H9 (cell line): ENCODE data around the gene PVR. TPM values are rescaled to one million over a fixed set of nuclear protein-coding genes. Genes with fewer than 3 reads are reported as not detected.

Experiments used
- DNase-seq: peaks from one replicate; pipeline ENCODE4 v3.0.0-alpha.2; 2017
- H2AFZ ChIP-seq: one replicate; pipeline ENCODE4 v1.6.1; 2013; ENCODE audit warnings: mild to moderate bottlenecking, low read length, control low read depth, moderate library complexity
- H2AK5ac ChIP-seq: 2 replicates; pipeline ENCODE4 v1.6.1; 2013; ENCODE audit warnings: low read length, control low read depth, mixed read lengths; ENCODE audit not compliant: insufficient read length
- H2BK120ac ChIP-seq: one replicate; pipeline ENCODE4 v1.6.1; 2013; ENCODE audit warnings: low read depth, mild to moderate bottlenecking, low read length, control low read depth, inconsistent platforms; ENCODE audit not compliant: poor library complexity, severe bottlenecking
- H2BK12ac ChIP-seq: 2 replicates; pipeline ENCODE4 v1.6.1; 2013; ENCODE audit warnings: low read length, control low read depth, mixed read lengths, low read depth; ENCODE audit not compliant: insufficient read length
- H2BK15ac ChIP-seq: 2 replicates; pipeline ENCODE4 v1.6.1; 2013; ENCODE audit warnings: low read depth, low read length, control low read depth
- H2BK20ac ChIP-seq: one replicate; pipeline ENCODE4 v1.6.1; 2013; ENCODE audit warnings: low read depth, mild to moderate bottlenecking, low read length, control low read depth, inconsistent platforms; ENCODE audit not compliant: poor library complexity, severe bottlenecking
- H2BK5ac ChIP-seq: 2 replicates; pipeline ENCODE4 v1.6.1; 2013; ENCODE audit warnings: low read length, control low read depth, mixed read lengths; ENCODE audit not compliant: insufficient read length
- H3K14ac ChIP-seq: 2 replicates; pipeline ENCODE4 v1.6.1; 2013; ENCODE audit warnings: low read length, control low read depth; ENCODE audit not compliant: insufficient read depth
- H3K18ac ChIP-seq: 2 replicates; pipeline ENCODE4 v1.6.1; 2013; ENCODE audit warnings: low read depth, mild to moderate bottlenecking, mixed read lengths, low read length, control low read depth; ENCODE audit not compliant: insufficient read length
- H3K23ac ChIP-seq: 2 replicates; pipeline ENCODE4 v1.6.1; 2013; ENCODE audit warnings: low read length, control low read depth, mixed read lengths, low read depth; ENCODE audit not compliant: insufficient read length
- H3K23me2 ChIP-seq: 2 replicates; pipeline ENCODE4 v1.6.1; 2013; ENCODE audit warnings: low read depth, mild to moderate bottlenecking, mixed read lengths, low read length, control low read depth; ENCODE audit not compliant: insufficient read length, poor library complexity, severe bottlenecking
- H3K27ac ChIP-seq: 2 replicates; pipeline ENCODE4 v1.5.1; 2013; ENCODE audit warnings: low read length, control low read depth, mixed read lengths, low read depth; ENCODE audit not compliant: insufficient read length
- H3K27me3 ChIP-seq: 2 replicates; pipeline ENCODE4 v1.6.1; 2013; ENCODE audit warnings: low read length, control low read depth, inconsistent platforms; ENCODE audit not compliant: insufficient read depth
- H3K4ac ChIP-seq: 2 replicates; pipeline ENCODE4 v1.6.1; 2013; ENCODE audit warnings: low read depth, mild to moderate bottlenecking, control low read depth, inconsistent platforms, low read length, moderate library complexity
- H3K4me1 ChIP-seq: 2 replicates; pipeline ENCODE4 v1.6.1; 2013; ENCODE audit warnings: low read length, control low read depth, inconsistent platforms; ENCODE audit not compliant: insufficient read depth
- H3K4me2 ChIP-seq: 2 replicates; pipeline ENCODE4 v1.6.1; 2013; ENCODE audit warnings: low read length, control low read depth, mixed read lengths; ENCODE audit not compliant: insufficient read length, insufficient read depth
- H3K56ac ChIP-seq: 2 replicates; pipeline ENCODE4 v1.6.1; 2013; ENCODE audit warnings: low read depth, mild to moderate bottlenecking, mixed read lengths, low read length, control low read depth; ENCODE audit not compliant: insufficient read length
- H3K79me1 ChIP-seq: 2 replicates; pipeline ENCODE4 v1.6.1; 2013; ENCODE audit warnings: low read depth, mild to moderate bottlenecking, moderate library complexity, low read length, control low read depth, inconsistent platforms; ENCODE audit not compliant: insufficient read depth, poor library complexity, severe bottlenecking
- H3K79me2 ChIP-seq: 2 replicates; pipeline ENCODE4 v1.6.1; 2013; ENCODE audit warnings: low read length, control low read depth, inconsistent platforms; ENCODE audit not compliant: insufficient read depth
- H3K9ac ChIP-seq: 2 replicates; pipeline ENCODE4 v1.6.1; 2013; ENCODE audit warnings: low read length, control low read depth, mixed read lengths; ENCODE audit not compliant: insufficient read length; ENCODE audit errors: extremely low read depth
- H3K9me3 ChIP-seq: one replicate; pipeline ENCODE4 v1.6.1; 2013; ENCODE audit warnings: low read depth, low read length, inconsistent platforms; ENCODE audit not compliant: control insufficient read depth
- H3T11ph ChIP-seq: one replicate; pipeline ENCODE4 v1.6.1; 2013; ENCODE audit warnings: mild to moderate bottlenecking, low read length, control low read depth, inconsistent platforms
- H4K20me1 ChIP-seq: one replicate; pipeline ENCODE4 v1.6.1; 2013; ENCODE audit not compliant: control insufficient read depth, insufficient read length, insufficient read depth
- H4K5ac ChIP-seq: 2 replicates; pipeline ENCODE4 v1.6.1; 2013; ENCODE audit warnings: low read depth, mild to moderate bottlenecking, mixed read lengths, low read length, control low read depth; ENCODE audit not compliant: insufficient read length
- H4K8ac ChIP-seq: replicated peaks from 2 replicates; pipeline ENCODE4 v1.6.1; 2013; ENCODE audit warnings: low read length, control low read depth, mixed read lengths, low read depth; ENCODE audit not compliant: insufficient read length
- H4K91ac ChIP-seq: 2 replicates; pipeline ENCODE4 v1.6.1; 2013; ENCODE audit warnings: low read depth, mild to moderate bottlenecking, moderate library complexity, mixed read lengths, low read length, control low read depth; ENCODE audit not compliant: insufficient read length
- H3K27ac Mint-ChIP-seq, 3 experiments: 2 replicates in 2 of 3; 3 replicates in 1 of 3; pipeline ENCODE4 v1.8.0; 2020 to 2021; ENCODE audit warnings: mixed read lengths in 3 of 3, mild to moderate bottlenecking in 1 of 3, moderate library complexity in 1 of 3
- H3K27me3 Mint-ChIP-seq: 2 replicates; pipeline ENCODE4 v1.8.0; 2021; ENCODE audit warnings: low read depth, mild to moderate bottlenecking, moderate library complexity, mixed read lengths
- H3K36me3 Mint-ChIP-seq, 3 experiments: 2 replicates in 2 of 3; 3 replicates in 1 of 3; pipeline ENCODE4 v1.8.0; 2020 to 2021; ENCODE audit warnings: low read depth in 3 of 3, mixed read lengths in 3 of 3; ENCODE audit not compliant: insufficient read depth in 1 of 3
- H3K4me1 Mint-ChIP-seq, 2 experiments: 2 replicates each; pipeline ENCODE4 v1.8.0; 2020; ENCODE audit warnings: mixed read lengths in 2 of 2
- H3K4me3 Mint-ChIP-seq, 2 experiments: 2 replicates in 1 of 2; 3 replicates in 1 of 2; pipeline ENCODE4 v1.8.0; 2020 to 2021; ENCODE audit warnings: mild to moderate bottlenecking in 2 of 2, mixed read lengths in 2 of 2, moderate library complexity in 1 of 2
- H3K9me3 Mint-ChIP-seq, 2 experiments: 2 replicates in 1 of 2; 3 replicates in 1 of 2; pipeline ENCODE4 v1.8.0; 2020; ENCODE audit warnings: mild to moderate bottlenecking in 2 of 2, mixed read lengths in 2 of 2, moderate library complexity in 1 of 2
- CTCF ChIP-seq: fragments of 200-600 bp; sonication (generic); conservative IDR thresholded peaks from 3 replicates; pipeline ENCODE4 v1.8.0; 2021; ENCODE audit warnings: antibody characterized with exemption, mild to moderate bottlenecking
- WGBS: extraction: QIAGEN DNeasy Blood & Tissue Kit; methylation state at CpG from one replicate; pipeline ENCODE4 v1.1.7; 2013; ENCODE audit warnings: missing lambda C conversion rate, low lambda C conversion rate, mixed read lengths; ENCODE audit not compliant: insufficient read length; ENCODE audit errors: extremely low coverage; 5-methylcytosine and 5-hydroxymethylcytosine counted together
- total RNA-seq: library from RNA; stranded (reverse); gene quantifications from 2 replicates; pipeline ENCODE4 v1.2.1, GENCODE V29; 2021

The PVR gene
- total RNA-seq, 1 experiment from 2014 or later = 29.2 TPM

- H3K27ac Mint-ChIP-seq = no peak overlapping the region
- Histone ChIP-seq H2BK5ac (no peak overlapping the region), H3K4me1 (no peaks in the 10 kb centered on the region), H4K91ac (no peak overlapping the region), H3K23ac (no peak overlapping the region), H3K9ac (no peak overlapping the region), H2AFZ (no peak overlapping the region), H3K79me1 (no peaks in the 10 kb centered on the region), H3T11ph (no peak overlapping the region), H3K27me3 (no peaks in the 10 kb centered on the region), H3K18ac (no peak overlapping the region), H2BK120ac (no peak overlapping the region), H3K14ac (no peak overlapping the region), H2BK12ac (no peak overlapping the region), H3K79me2 (no peaks in the 10 kb centered on the region), H3K23me2 (no peaks in the 10 kb centered on the region), H3K4me2 (no peak overlapping the region), H3K27ac (no peak overlapping the region), H4K5ac (no peak overlapping the region), H2BK20ac (no peak overlapping the region), H4K20me1 (no peaks in the 10 kb centered on the region), H2AK5ac (no peak overlapping the region), H3K56ac (no peak overlapping the region), H3K9me3 (no peaks in the 10 kb centered on the region), H2BK15ac (no peak overlapping the region), H3K4ac (no peak overlapping the region), H4K8ac (no peak overlapping the region)
- H3K4me3 Mint-ChIP-seq = no peak overlapping the region
- H3K9me3 Mint-ChIP-seq = peaks cover 2 to 3% of the 10 kb centered on the region in 2 experiments; a peak in 2 of 5 replicates
- peaks cover 29 to 31% of the 10 kb centered on the region in 2 experiments for H3K4me1 Mint-ChIP-seq
- H3K27me3 Mint-ChIP-seq = peaks cover 7% of the 10 kb centered on the region
- DNase-seq = no peak
- TF ChIP-seq CTCF = no peak
- no peaks in the 10 kb centered on the region; a peak in 1 of 7 replicates for H3K36me3 Mint-ChIP-seq
- 100% methylated on average over 1 of the region's 3 CpGs for WGBS
Measured at GRCh38 chr19:44597131-44597491, 46.6 kb upstream of the PVR start.
